Bladder microvascular endothelial cell (primary cell): ENCODE measurements around the gene OR9K2. TPM values are rescaled to one million over a fixed set of nuclear protein-coding genes. Genes with fewer than 3 reads are reported as not detected.

Experiments
- total RNA-seq: library from RNA; depleted of rRNA; stranded (reverse); fragments of >200 nt; gene quantifications from 2 replicates; pipeline ENCODE4 v1.2.3, GENCODE V29; 2014

The OR9K2 gene, protein sequence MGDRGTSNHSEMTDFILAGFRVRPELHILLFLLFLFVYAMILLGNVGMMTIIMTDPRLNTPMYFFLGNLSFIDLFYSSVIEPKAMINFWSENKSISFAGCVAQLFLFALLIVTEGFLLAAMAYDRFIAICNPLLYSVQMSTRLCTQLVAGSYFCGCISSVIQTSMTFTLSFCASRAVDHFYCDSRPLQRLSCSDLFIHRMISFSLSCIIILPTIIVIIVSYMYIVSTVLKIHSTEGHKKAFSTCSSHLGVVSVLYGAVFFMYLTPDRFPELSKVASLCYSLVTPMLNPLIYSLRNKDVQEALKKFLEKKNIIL
- not detected in 2 replicates for total RNA-seq

GRCh38 chr12:55126106-55126505 lies at the start of gene OR9K2:
Gene OR9K2, plus strand, starts transcription at chr12:55126406. Its CDS starts 3,429 bp downstream, at chr12:55129835.

Other genes with a start within 250 kb of the OR9K2 start
- not detected in 2 replicates for gene TESPA1, start 141.6 kb upstream of the OR9K2 start, total RNA-seq
- not detected in 2 replicates for gene NEUROD4, start 106.4 kb upstream of the OR9K2 start, total RNA-seq
- gene OR10A7, start 94.6 kb downstream of the OR9K2 start, total RNA-seq, result not detected in 2 replicates
- gene OR6C74, start 118.2 kb downstream of the OR9K2 start, total RNA-seq, result not detected in 2 replicates
- gene OR6C6, start 170.2 kb downstream of the OR9K2 start, total RNA-seq, result not detected in 2 replicates
- not detected in 2 replicates for gene OR6C1, start 187.9 kb downstream of the OR9K2 start, total RNA-seq
- gene OR6C3, start 204.3 kb downstream of the OR9K2 start, total RNA-seq, result not detected in 2 replicates
- gene OR6C75, start 236.6 kb downstream of the OR9K2 start, total RNA-seq, result not detected in 2 replicates